Measurements from ENCODE around the gene ANKRD9.

Gene ANKRD9

GRCh38 chr14:102497998-102498677, 11.4 kb downstream of the ANKRD9 start:
- no peak for DNase-seq

GRCh38 chr14:102496958-102497744, 12.4 kb downstream of the ANKRD9 start:
- no peak for DNase-seq

- DNase-seq: no peak
These were observed 13.3 kb downstream of the ANKRD9 start for GRCh38 chr14:102496331-102496691.

- no peak for DNase-seq
These were observed 13.9 kb downstream of the ANKRD9 start for GRCh38 chr14:102495491-102496330.

- no peak for DNase-seq
These were observed 16.0 kb downstream of the ANKRD9 start for GRCh38 chr14:102493585-102493984.

- no peak for DNase-seq
These were observed 16.5 kb downstream of the ANKRD9 start for GRCh38 chr14:102493096-102493495.

GRCh38 chr14:102492531-102492910, 17.1 kb downstream of the ANKRD9 start:
- DNase-seq: no peak

- DNase-seq: no peak
These were observed 17.6 kb downstream of the ANKRD9 start for GRCh38 chr14:102491786-102492530.

GRCh38 chr14:102491366-102491765, 18.2 kb downstream of the ANKRD9 start:
- DNase-seq: no peak

GRCh38 chr14:102490456-102490855, 19.1 kb downstream of the ANKRD9 start:
- DNase-seq: no peak

- DNase-seq: no peak
These were observed 22.4 kb downstream of the ANKRD9 start for GRCh38 chr14:102487204-102487577.

GRCh38 chr14:102486513-102487203, 22.9 kb downstream of the ANKRD9 start:
- no peak for DNase-seq

- DNase-seq: no peak
These were observed 23.7 kb downstream of the ANKRD9 start for GRCh38 chr14:102485693-102486512.

- no peak for DNase-seq
These were observed 25.3 kb downstream of the ANKRD9 start for GRCh38 chr14:102484316-102484715.

- DNase-seq: no peak
These were observed 27.8 kb downstream of the ANKRD9 start for GRCh38 chr14:102481791-102482238.

- no peak for DNase-seq
These were observed 28.2 kb downstream of the ANKRD9 start for GRCh38 chr14:102481371-102481770.

GRCh38 chr14:102479777-102480176, 29.8 kb downstream of the ANKRD9 start:
- DNase-seq: no peak

GRCh38 chr14:102479107-102479506, 30.5 kb downstream of the ANKRD9 start:
- DNase-seq: no peak

GRCh38 chr14:102474934-102475333, 34.6 kb downstream of the ANKRD9 start:
- DNase-seq: no peak

- DNase-seq: no peak
These were observed 36.0 kb downstream of the ANKRD9 start for GRCh38 chr14:102473559-102473958.

- DNase-seq: no peak
These were observed 36.8 kb downstream of the ANKRD9 start for GRCh38 chr14:102472791-102473150.

Data from stimulated activated CD8-positive, alpha-beta memory T cell treated with anti-CD3 and anti-CD28 coated beads, Interleukin-4, amount 100 ng/mL, for 48 hours (primary cell).